Stimulated activated CD4-positive, alpha-beta T cell treated with anti-CD3 and anti-CD28 coated beads, Interleukin-4, amount 100 ng/mL, for 24 hours (primary cell): Measurements from ENCODE around the gene PARP12.

Experiments
- DNase-seq: peaks from one replicate; pipeline ENCODE4 v3.0.0-alpha.2; 2020

PARP12 gene

GRCh38 chr7:140033036-140033435 is 29.7 kb downstream of the PARP12 start:
- no peak for DNase-seq

GRCh38 chr7:140031364-140031763 is 31.4 kb downstream of the PARP12 start:
- DNase-seq: no peak

- no peak for DNase-seq
Measured at GRCh38 chr7:140029072-140029471, 33.7 kb downstream of the PARP12 start.

- no peak for DNase-seq
Measured at GRCh38 chr7:140028311-140028710, 34.4 kb downstream of the PARP12 start.

GRCh38 chr7:140027858-140028257 is 34.9 kb downstream of the PARP12 start:
- no peak for DNase-seq

- no peak for DNase-seq
Measured at GRCh38 chr7:140026935-140027334, 35.8 kb downstream of the PARP12 start.

GRCh38 chr7:140025814-140026433 is 36.8 kb downstream of the PARP12 start:
- DNase-seq: no peak

GRCh38 chr7:140025241-140025640 is 37.5 kb downstream of the PARP12 start:
- DNase-seq: no peak

GRCh38 chr7:140024585-140024984 is 38.2 kb downstream of the PARP12 start:
- no peak for DNase-seq

GRCh38 chr7:140023728-140024127 is 39.0 kb downstream of the PARP12 start:
- no peak for DNase-seq

GRCh38 chr7:140022582-140023211 is 40.1 kb downstream of the PARP12 start:
- DNase-seq: no peak

- no peak for DNase-seq
Measured at GRCh38 chr7:140021603-140022002, 41.1 kb downstream of the PARP12 start.

- no peak for DNase-seq
Measured at GRCh38 chr7:140019606-140020005, 43.1 kb downstream of the PARP12 start.

- DNase-seq: no peak
Measured at GRCh38 chr7:140019172-140019571, 43.6 kb downstream of the PARP12 start.

GRCh38 chr7:140018125-140019043 is 44.4 kb downstream of the PARP12 start:
- no peak for DNase-seq

GRCh38 chr7:140017543-140017942 is 45.2 kb downstream of the PARP12 start:
- no peak for DNase-seq

GRCh38 chr7:140017034-140017433 is 45.7 kb downstream of the PARP12 start:
- DNase-seq: no peak

- no peak for DNase-seq
Measured at GRCh38 chr7:140016540-140016939, 46.2 kb downstream of the PARP12 start.

GRCh38 chr7:140015471-140015970 is 47.2 kb downstream of the PARP12 start:
- no peak for DNase-seq

- no peak for DNase-seq
Measured at GRCh38 chr7:140014123-140014522, 48.6 kb downstream of the PARP12 start.

GRCh38 chr7:140013676-140014075 is 49.1 kb downstream of the PARP12 start:
- no peak for DNase-seq

GRCh38 chr7:140010194-140010895 is 52.4 kb downstream of the PARP12 start:
- no peak for DNase-seq

- no peak for DNase-seq
Measured at GRCh38 chr7:140009735-140010134, 53.0 kb downstream of the PARP12 start.
